SKM-1 treated with dmso at 0.1 percent for 144 hours (cell line): Measurements from ENCODE around the gene GNA12.
"Not testable (repeated sequence)": the region's sequence is repeated elsewhere in the genome, so short reads cannot be mapped to it uniquely, and the experiment has no call there.

Source experiments
- DNase-seq: peaks from one replicate; lab custom pipeline; 2025; ENCODE audit not compliant: unreplicated experiment; lab: John Stamatoyannopoulos, UW

The GNA12 gene

GRCh38 chr7:2757904-2758672, 86.0 kb downstream of the GNA12 start:
- DNase-seq = peak; percentile 70

GRCh38 chr7:2757361-2757903, 86.7 kb downstream of the GNA12 start:
- DNase-seq = no peak

GRCh38 chr7:2755531-2755930, 88.6 kb downstream of the GNA12 start:
- DNase-seq = no peak

- no peak for DNase-seq
These were observed 89.2 kb downstream of the GNA12 start for GRCh38 chr7:2754912-2755311.

DNA sequence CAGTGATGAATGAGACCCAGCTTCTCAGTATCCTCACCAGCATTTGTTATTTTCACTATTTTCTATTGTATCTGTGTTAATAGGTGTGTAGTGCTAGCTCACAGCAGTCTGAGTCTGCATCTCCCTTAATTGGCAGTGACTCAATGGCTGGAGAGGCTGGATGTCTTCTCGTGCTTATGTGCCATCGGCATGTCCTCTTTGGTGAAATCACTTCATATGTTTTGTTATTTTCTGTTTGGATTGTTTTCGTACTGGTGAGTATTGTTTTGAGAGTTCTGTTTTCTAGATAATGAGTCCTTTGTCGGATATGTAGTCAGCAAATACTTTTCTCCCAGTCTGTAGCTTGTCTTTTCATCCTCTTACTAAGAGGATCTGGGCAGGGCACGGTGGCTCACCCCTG, 90.0 kb downstream of the GNA12 start:
- no peak for DNase-seq

- DNase-seq = no peak
These were observed 91.0 kb downstream of the GNA12 start for GRCh38 chr7:2753148-2753547.

- no peak for DNase-seq
These were observed 93.0 kb downstream of the GNA12 start for GRCh38 chr7:2751086-2751485.

DNA sequence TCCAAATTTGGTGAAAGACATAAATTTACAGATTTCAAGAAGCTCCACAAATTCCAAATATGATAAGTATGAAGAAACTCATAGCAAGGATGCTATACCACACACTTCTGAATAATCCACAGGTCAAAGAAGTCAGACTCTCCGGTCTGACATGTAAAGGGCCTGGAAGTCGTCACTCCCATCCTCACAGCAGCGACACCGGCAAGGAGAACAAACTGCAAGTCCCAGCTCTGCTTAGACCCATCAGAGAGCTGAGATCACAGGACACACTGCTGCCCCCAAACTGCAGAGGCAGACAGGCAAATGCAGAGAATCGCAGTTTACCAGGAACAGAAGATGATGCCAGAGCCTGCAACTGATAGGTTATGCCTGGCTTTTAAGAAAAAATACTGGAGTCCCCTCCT, 94.1 kb downstream of the GNA12 start:
- DNase-seq = no peak

DNA sequence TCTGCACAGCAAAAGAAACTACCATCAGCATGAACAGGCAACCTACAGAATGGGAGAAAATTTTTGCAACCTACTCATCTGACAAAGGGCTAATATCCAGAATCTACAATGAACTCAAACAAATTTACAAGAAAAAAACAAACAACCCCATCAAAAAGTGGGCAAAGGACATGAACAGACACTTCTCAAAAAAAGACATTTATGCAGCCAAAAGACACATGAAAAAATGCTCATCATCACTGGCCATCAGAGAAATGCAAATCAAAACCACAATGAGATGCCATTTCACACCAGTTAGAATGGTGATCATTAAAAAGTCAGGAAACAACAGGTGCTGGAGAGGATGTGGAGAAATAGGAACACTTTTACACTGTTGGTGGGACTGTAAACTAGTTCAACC, 95.4 kb downstream of the GNA12 start:
- DNase-seq = not testable (repeated sequence)

DNA sequence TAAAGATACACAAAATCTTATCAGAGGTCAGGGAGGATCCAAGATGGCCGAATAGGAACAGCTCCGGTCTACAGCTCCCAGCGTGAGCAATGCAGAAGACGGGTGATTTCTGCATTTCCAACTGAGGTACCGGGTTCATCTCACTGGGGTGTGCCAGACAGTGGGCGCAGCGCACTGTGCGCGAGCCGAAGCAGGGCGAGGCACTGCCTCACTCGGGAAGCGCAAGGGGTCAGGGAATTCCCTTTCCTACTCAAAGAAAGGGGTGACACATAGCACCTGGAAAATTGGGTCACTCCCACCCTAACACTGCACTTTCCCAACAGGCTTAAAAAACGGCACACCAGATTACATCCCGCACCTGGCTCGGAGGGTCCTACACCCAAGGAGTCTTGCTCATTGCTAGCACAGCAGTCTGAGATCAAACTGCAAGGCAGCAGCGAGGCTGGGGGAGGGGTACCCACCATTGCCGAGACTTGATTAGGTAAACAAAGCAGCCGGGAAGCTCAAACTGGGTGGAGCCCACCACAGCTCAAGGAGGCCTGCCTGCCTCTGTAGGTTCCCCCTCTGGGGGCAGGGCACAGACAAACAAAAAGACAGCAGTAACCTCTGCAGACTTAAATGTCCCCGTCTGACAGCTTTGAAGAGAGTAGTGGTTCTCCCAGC, 100.5 kb downstream of the GNA12 start:
- DNase-seq = not testable (repeated sequence)

GRCh38 chr7:2738766-2739549, 105.2 kb downstream of the GNA12 start:
- no peak for DNase-seq

- no peak for DNase-seq
These were observed 106.2 kb downstream of the GNA12 start for GRCh38 chr7:2737771-2738540.

GRCh38 chr7:2737005-2737743, 106.9 kb downstream of the GNA12 start:
- not testable (repeated sequence) for DNase-seq

DNA sequence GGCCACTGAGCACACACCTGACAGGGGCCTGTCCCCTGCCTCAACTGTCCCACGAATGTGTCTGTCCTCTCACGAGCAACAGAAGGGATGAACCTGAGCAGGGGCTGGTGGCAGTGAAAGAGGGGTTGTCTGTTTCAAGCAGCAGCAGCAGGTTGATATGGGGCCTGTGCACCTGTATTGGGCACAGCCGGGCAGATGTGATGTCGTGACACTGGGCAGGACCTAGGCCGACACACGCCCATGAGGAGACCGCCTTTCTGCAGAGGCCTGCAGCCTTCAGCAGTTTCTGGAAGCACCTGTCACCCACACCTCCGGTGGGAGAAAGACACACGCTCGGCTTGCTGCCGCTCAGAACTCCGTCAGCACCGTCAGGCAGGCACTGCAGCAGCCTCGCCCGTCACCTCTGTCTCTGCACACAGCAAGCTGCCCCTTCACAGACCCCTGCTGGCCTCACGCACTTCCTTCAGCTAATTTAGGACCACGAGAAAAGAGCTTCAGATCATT, 107.6 kb downstream of the GNA12 start:
- no peak for DNase-seq

GRCh38 chr7:2735744-2736143, 108.4 kb downstream of the GNA12 start:
- no peak for DNase-seq

DNA sequence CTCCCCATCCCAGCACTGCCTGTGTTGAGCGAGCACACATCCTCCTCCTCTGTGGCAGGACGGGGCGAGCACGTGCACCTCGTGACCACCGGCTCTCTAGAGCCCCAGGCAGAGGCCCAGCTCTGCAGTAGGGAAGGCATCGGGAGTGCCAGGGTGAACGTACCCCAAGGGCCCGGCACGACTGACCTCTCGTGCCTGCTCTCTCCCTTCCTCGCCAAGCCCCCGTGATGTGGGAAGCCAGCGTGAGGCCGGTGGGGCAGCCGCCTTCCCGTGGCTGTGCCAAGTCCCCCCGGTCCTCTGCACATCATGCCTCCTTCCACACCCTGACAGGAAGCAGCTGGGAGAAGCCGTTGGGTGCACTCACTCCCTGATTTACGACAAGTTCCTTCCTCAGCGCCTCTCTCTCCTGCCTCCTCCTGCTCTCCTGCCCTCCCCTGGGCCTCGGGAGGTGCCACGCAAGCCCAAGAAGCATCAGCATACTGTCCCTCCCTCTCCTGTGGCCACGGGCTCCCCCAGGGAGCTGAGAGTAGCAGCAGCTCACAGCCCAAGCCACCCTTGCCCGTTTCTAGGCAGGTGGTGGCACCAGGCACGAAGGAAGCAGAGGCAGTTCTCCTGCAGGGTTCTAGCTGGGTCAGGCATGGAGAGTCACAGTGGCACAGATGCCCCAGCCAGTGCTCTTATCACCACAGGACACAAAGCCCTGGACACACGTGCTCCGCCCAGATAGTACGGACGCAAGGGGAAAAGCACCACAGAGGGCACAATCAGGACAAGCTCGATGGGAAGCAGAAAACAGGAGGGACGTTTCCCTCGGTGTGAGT, 109.1 kb downstream of the GNA12 start:
- DNase-seq = peak; percentile 64

DNA sequence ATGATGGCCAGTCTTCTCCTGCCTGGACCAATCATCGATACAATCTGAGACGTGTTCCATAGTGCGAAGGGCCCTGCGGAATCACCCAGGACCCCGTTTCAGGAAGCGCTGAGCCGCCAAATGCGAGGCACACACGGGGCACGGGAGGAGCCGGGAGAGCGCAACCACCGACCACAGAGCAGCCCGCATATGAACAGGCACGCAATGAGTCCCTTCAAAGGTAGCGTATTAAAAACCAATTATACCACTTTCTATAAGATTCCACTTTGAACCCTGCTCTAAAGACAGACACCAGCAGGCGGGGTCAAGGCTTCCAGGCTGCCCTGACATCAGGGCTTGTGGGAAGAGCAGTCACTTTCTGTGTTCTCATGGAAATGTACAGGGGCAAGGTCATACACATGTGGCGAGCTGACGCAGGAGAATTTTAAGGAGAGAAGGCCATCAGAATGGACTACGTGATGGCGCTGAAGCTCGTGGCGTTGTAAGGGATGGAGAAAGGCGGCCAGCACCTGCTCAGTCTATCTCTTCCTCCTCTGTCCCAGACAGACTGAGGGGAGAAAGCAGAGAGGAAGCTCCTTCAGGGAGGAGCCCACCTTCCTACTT, 109.9 kb downstream of the GNA12 start:
- no peak for DNase-seq

DNA sequence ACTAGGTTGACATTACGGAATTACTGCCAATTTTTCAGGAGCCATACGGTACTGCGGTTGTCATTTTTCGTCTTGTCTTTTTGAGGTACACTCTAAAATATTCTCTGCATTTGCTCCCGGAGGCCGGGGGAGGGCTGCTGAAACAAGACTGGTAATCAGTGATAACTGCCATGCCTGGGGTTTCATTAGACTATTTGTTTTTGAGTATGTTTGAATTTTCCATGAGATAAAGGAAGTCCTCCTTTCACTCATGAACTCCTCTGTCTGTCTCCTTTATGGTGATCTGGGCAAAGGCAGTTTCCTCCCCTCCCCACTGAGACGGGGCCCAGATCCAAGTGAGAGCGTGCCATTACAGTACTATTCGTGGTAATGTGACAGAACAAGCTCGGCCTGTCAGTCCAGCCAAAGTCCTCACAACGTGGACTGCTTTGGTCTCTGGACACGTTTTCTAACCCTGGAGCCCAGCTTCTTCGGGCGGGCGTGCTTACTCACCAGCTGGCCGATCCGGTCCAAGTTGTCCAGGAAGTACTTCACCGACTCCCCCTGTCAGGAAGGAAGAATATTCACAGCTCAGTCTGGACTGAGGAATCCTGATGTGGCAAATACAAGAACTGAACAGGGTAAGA, 111.0 kb downstream of the GNA12 start:
- DNase-seq = no peak
